Measurements from ENCODE around the gene SLC16A3. TPM values are rescaled to one million over a fixed set of nuclear protein-coding genes. Genes with fewer than 3 reads are reported as not detected.
A peak's percentile ranks its signal among the peaks of the same experiment; 100 is the strongest.

Gene SLC16A3
- total RNA-seq, 2 donors from 2014 or later: 76.0 to 113 TPM

GRCh38 chr17:82232322-82232820, 3.5 kb downstream of the SLC16A3 start:
- ATAC-seq (ENCODE audit: insufficient number of reproducible peaks, low FRiP score, low read depth) (no peak), DNase-seq (ENCODE audit: low spot score) (no peak)
- Histone ChIP-seq H3K36me3 (peaks cover 4% of the 10 kb centered on the region), H3K4me3 (peak overlapping the region; percentile 91), H3K27me3 (replicated peaks; ENCODE audit: insufficient read depth) (no peaks in the 10 kb centered on the region), H3K4me1 (ENCODE audit: control insufficient read depth in 1 of 2, low read depth in 2 of 2) (peaks cover 27 to 51% of the 10 kb centered on the region in 2 donors), H3K9me3 (no peaks in the 10 kb centered on the region), H3K27ac (peak overlapping the region in 1 of 2 donors; percentile 86)
- TF ChIP-seq CTCF (IDR thresholded peaks at IDR 0.05): no peak

- Histone ChIP-seq H3K27me3 (replicated peaks; ENCODE audit: insufficient read depth) (no peaks in the 10 kb centered on the region), H3K27ac (no peak overlapping the region), H3K4me3 (no peak overlapping the region), H3K36me3 (peaks cover 5% of the 10 kb centered on the region), H3K4me1 (ENCODE audit: control insufficient read depth in 1 of 2, low read depth in 2 of 2) (peaks cover 27 to 55% of the 10 kb centered on the region in 2 donors), H3K9me3 (no peaks in the 10 kb centered on the region)
- no peak for TF ChIP-seq CTCF (IDR thresholded peaks at IDR 0.05)
- DNase-seq (ENCODE audit: low spot score) (no peak), ATAC-seq (ENCODE audit: insufficient number of reproducible peaks, low FRiP score, low read depth) (no peak)
These were observed 4.3 kb downstream of the SLC16A3 start for GRCh38 chr17:82232876-82233785.

- peaks cover 29 to 56% of the 10 kb centered on the region in 2 donors for H3K4me1 ChIP-seq (ENCODE audit: control insufficient read depth in 1 of 2, low read depth in 2 of 2)
- no peaks in the 10 kb centered on the region for H3K9me3 ChIP-seq
- H3K4me3 ChIP-seq: no peak overlapping the region
- peaks cover 6% of the 10 kb centered on the region for H3K36me3 ChIP-seq
- no peak overlapping the region for H3K27ac ChIP-seq
- no peak for TF ChIP-seq CTCF (IDR thresholded peaks at IDR 0.05)
- no peaks in the 10 kb centered on the region for H3K27me3 ChIP-seq (replicated peaks; ENCODE audit: insufficient read depth)
- DNase-seq (ENCODE audit: low spot score) (no peak), ATAC-seq (ENCODE audit: insufficient number of reproducible peaks, low FRiP score, low read depth) (no peak)
These were observed 5.6 kb downstream of the SLC16A3 start for GRCh38 chr17:82234211-82235055.

- ATAC-seq (ENCODE audit: insufficient number of reproducible peaks, low FRiP score, low read depth): no peak
- peaks cover 37 to 57% of the 10 kb centered on the region in 2 donors for H3K4me1 ChIP-seq (ENCODE audit: control insufficient read depth in 1 of 2, low read depth in 2 of 2)
- no peaks in the 10 kb centered on the region for H3K27me3 ChIP-seq (replicated peaks; ENCODE audit: insufficient read depth)
- H3K9me3 ChIP-seq: no peaks in the 10 kb centered on the region
- TF ChIP-seq CTCF (IDR thresholded peaks at IDR 0.05): no peak
- no peak overlapping the region for H3K27ac ChIP-seq
- no peak overlapping the region for H3K4me3 ChIP-seq
- no peak for DNase-seq (ENCODE audit: low spot score)
- H3K36me3 ChIP-seq: peaks cover 13% of the 10 kb centered on the region
These were observed 6.4 kb downstream of the SLC16A3 start for GRCh38 chr17:82235056-82235774.

Data from thoracic aorta (tissue), 2 donors.